Skin of body (tissue), 2 donors: ENCODE results near the gene FHDC1. TPM values are rescaled to one million over a fixed set of nuclear protein-coding genes. Genes with fewer than 3 reads are reported as not detected.

Experiments
- DNase-seq: peaks from one replicate; lab custom pipeline; 2025; lab: John Stamatoyannopoulos, UW
- total RNA-seq: library from RNA; depleted of rRNA; stranded (reverse); fragments of >200 nt; gene quantifications from one replicate; pipeline ENCODE4 v1.2.3, GENCODE V29; 2014

The FHDC1 gene
- total RNA-seq, 1 donor from 2014 or later = 12.2 TPM

GRCh38 chr4:152981278-152981677, 45.2 kb downstream of the FHDC1 start:
- DNase-seq = no peak

GRCh38 chr4:152981842-152982241, 45.7 kb downstream of the FHDC1 start:
- DNase-seq = no peak

- no peak for DNase-seq
Measured at GRCh38 chr4:152983221-152983620, 47.1 kb downstream of the FHDC1 start.

GRCh38 chr4:152983774-152984411, 47.8 kb downstream of the FHDC1 start:
- no peak for DNase-seq

DNA sequence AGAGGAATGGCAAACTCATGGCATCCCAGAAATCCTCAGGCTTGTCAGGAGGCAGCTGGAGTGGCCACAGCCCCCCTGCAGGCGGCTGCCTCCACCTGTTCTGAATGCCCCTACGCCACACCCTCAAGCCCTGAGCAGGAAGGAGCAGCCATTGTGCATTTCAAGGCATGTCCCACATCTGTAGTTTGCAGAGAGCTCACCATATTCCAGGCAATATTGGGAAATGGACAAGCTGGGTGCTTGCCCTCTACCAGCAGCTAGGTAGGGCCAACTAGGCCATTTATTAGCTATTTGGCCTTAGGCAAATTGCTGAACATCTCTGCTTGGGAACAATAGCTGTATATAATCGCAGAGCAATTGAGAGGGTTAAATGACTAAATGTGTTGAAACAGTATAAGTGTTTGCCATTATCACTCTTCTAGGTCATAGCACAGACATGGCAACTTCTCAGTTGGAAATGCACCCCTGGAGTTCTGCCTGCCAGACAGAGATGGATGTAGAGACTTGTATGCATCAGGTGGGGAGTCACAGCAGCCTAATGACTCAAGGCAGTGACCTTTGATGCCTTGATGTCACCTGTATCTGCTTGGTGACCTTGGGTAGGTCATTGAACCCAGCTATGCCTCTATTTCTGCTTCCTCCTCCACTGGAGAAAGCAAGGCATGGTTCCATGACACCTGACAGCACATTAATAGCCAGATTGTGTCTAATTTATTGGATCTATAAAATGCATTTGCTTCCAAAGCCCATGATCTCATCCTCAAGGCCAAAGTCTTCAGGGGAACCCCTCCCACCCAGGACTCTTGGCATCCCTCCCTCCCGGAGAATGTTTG, 52.8 kb downstream of the FHDC1 start:
- no peak for DNase-seq

DNA sequence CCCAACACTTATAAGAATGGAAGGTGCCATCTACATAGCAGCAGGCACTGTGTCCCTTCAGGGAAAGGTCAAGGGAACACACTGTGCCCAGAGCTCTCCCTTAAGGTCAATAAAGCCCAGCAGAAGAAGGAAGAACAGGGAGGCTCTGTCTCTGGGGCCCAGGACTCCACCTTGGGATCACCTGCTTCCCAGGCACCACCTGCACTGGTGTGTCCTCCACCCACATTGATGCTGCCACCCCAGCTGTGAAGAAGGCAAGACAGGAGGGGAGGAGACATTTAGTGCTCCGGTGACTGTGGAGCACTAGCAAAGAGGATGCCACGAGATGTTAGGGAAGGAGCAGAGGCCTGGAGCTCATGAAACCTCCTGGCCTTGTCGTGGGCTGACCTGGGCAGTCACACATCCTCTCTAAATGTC, 53.4 kb downstream of the FHDC1 start:
- no peak for DNase-seq

- no peak for DNase-seq
Measured at GRCh38 chr4:152990471-152991131, 54.5 kb downstream of the FHDC1 start.

- no peak for DNase-seq
Measured at GRCh38 chr4:152991398-152991797, 55.3 kb downstream of the FHDC1 start.

GRCh38 chr4:152992027-152992426, 55.9 kb downstream of the FHDC1 start:
- DNase-seq = no peak

DNA sequence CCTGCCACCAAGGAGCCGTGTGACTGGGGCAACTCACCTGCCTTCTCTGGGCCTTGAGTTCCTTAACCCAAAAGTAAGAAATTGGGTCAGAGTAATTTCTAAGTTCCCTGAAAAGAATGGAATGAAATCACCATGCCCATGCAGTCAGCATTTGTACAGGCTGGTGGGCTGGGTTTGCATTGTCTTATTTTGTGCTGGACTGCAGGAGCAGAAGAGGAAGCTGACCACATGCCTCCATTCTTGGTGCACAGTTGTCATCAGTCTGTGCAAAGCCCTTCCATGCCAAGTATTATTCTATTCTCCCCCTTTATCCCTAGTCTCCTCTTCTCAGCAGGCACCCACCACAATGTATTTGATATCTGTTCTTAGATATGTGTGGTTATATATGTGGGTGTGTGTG, 56.3 kb downstream of the FHDC1 start:
- DNase-seq = no peak

DNA sequence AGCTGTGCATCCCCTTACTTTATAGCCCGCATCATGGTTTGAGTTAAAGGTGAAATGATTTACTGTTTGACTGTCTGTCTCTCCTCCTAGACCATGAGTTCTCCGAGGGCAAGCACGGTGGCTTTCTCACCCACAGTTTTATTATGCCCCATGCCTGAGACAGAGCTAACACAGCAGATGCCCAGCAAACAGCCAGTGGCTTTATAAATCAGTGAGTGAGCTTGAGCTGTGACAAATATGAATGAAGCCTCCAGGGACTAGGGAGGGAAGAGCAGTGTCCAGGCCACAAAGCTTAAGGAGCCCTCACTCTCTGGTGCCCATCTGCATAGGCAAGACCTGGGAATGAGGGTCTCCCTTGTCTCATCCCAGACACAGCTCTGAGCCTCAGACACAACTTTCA, 57.9 kb downstream of the FHDC1 start:
- DNase-seq = no peak

- no peak for DNase-seq
Measured at GRCh38 chr4:152996111-152996571, 60.0 kb downstream of the FHDC1 start.

- no peak for DNase-seq
Measured at GRCh38 chr4:152996672-152997071, 60.5 kb downstream of the FHDC1 start.

DNA sequence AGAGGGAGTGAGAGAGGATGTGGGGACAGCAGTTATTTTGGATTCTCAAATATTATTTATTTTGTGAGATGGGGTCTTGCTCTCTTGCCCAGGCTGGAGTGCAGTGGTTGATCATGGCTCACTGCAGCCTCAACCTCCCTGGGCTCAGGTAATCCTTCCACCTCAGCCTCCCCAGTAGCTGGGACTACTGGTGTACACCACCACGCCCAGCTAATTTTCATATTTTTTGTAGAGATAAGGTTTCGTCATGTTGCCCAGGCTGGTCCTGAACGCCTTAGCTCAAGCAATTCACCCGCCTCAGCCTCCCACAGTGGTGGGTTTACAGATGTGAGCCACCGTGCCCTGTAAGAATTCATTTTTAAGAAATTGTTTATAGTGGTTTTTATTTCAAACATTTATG, 61.2 kb downstream of the FHDC1 start:
- no peak for DNase-seq

DNA sequence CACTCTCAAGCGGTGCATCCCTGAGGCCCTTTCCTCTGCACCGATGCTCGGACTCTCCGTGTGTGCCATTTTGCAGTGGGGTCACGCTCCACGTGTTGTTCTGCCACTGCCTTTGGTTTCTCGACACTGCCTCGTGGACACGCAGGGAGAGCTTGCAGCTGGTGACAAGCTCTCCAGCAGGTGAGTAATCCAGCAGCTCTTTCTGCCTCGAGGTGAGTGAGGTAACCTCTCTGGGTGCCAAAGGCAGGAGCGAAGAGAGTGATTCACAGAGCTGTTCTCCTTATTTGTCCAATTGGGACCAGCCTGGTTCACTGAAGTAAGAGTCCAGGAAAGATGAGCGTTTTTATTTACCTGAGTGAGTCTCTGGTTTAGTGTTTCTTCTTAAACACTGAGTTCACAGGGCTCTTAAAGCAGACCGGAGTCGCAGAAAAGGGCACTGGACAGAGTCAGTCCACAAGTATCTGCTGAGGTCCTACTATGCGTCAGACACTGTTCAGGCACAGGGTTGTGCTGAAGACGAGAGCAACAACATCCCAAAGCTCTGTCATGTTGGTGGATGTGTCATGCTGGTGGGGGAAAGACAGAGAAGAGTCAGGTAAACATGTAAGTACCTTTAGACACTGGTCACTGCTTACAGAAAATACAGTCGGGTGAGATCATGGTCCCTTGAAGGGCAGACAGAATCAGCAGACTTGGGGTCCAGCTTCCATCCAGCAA, 61.8 kb downstream of the FHDC1 start:
- no peak for DNase-seq

- no peak for DNase-seq
Measured at GRCh38 chr4:152998861-152999260, 62.7 kb downstream of the FHDC1 start.

DNA sequence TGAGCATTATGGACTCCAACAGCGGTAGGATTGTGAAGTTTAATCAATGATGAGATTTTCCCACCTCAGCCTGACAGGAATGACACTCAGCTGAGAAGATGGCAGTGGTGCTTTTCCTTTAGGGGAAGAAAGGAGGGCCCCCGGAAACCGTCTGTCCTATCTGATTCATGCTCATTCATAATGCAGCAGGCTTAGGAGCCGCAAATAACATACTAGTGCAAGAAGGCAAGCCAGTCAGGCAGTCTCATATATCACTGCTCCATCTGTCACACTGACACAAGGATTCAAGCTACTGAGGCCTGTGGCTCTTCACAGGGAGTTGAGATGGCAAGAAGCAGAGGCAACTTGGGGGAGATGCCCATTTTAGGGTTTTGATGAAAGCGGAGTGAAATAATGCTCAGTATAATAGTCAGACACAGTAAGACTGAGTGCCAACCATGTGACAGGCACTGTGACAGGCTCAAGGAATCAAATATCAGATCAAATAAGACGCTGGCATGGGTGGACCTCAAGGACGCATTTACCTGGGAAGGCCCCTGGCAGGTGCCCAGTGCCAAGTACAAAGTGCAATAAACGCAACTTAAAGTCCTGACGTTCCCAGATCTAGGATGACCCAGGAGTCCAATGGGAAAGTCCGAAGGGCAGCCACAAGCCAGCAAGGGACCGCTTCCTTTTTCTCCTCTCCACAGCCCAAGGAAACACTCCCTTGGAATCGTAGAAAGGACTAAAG, 63.4 kb downstream of the FHDC1 start:
- DNase-seq = no peak

- DNase-seq = no peak
Measured at GRCh38 chr4:153000076-153000420, 63.9 kb downstream of the FHDC1 start.

- no peak for DNase-seq
Measured at GRCh38 chr4:153001626-153002025, 65.5 kb downstream of the FHDC1 start.

DNA sequence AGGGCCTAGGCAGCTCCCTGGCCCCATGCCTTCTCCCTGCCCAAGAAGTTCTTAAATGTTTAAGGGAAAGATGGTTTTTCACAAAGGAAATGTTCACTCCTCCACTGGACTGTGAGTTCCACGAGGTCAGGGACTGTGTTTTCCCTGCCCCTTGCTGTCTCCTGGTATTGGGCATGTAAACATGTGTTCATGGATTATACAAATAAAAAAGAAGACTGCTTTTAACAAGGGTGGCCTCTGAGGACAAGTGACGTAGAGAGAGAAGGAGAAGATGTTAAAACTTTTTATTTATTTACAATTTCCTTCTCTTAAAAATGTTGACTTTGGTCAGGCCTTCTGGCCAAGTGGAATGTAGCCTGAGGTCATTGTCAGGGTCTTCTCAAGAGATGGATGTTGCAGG, 66.0 kb downstream of the FHDC1 start:
- no peak for DNase-seq
